ENCODE data around the gene HSD17B2. TPM values are rescaled to one million over a fixed set of nuclear protein-coding genes. Genes with fewer than 3 reads are reported as not detected.

Gene HSD17B2
- total RNA-seq, 2 donors from 2014 or later: 44.6 to 69.2 TPM

GRCh38 chr16:82129881-82130280 lies 94.8 kb downstream of the HSD17B2 start:
- H3K27ac ChIP-seq: no peak overlapping the region
- intact Hi-C loops (cut with DNase I): no loop called here
- H3K36me3 ChIP-seq: no peaks in the 10 kb centered on the region
- no peaks in the 10 kb centered on the region for H3K27me3 ChIP-seq
- no peak overlapping the region for H3K4me3 ChIP-seq
- DNase-seq: no peak
- no peaks in the 10 kb centered on the region for H3K9me3 ChIP-seq
- H3K4me1 ChIP-seq: no peaks in the 10 kb centered on the region
- TF ChIP-seq CTCF (IDR thresholded peaks at IDR 0.05): no peak
- H3K9ac ChIP-seq (ENCODE audit: low read depth in 2 of 2, low read length in 2 of 2): no peak overlapping the region

DNA sequence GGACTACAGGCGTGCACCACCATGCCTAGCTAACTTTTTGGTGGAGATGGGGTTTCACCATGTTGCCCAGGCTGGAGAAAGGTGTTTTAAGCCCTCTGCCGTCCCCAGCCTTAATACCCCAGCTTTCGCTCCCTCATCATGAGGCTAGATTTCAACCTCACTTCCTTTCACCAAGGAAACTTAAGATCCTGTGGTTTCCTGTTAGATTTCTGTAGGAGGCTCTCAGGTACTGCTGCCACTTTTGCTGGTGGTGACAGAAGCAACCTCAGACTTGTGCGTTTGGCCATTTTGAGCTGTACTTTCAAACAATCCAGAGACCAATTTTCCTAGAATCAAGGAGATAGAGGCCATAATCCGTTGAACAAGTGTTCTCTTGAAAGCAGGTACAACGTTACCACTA lies 98.7 kb downstream of the HSD17B2 start:
- no peaks in the 10 kb centered on the region for H3K4me1 ChIP-seq
- H3K9ac ChIP-seq (ENCODE audit: low read depth in 2 of 2, low read length in 2 of 2): no peak overlapping the region
- DNase-seq: no peak
- intact Hi-C loops (cut with DNase I): no loop called here
- no peak overlapping the region for H3K4me3 ChIP-seq
- no peaks in the 10 kb centered on the region for H3K36me3 ChIP-seq
- H3K27ac ChIP-seq: no peak overlapping the region
- no peaks in the 10 kb centered on the region for H3K9me3 ChIP-seq
- no peaks in the 10 kb centered on the region for H3K27me3 ChIP-seq
- TF ChIP-seq CTCF (IDR thresholded peaks at IDR 0.05): no peak

DNA sequence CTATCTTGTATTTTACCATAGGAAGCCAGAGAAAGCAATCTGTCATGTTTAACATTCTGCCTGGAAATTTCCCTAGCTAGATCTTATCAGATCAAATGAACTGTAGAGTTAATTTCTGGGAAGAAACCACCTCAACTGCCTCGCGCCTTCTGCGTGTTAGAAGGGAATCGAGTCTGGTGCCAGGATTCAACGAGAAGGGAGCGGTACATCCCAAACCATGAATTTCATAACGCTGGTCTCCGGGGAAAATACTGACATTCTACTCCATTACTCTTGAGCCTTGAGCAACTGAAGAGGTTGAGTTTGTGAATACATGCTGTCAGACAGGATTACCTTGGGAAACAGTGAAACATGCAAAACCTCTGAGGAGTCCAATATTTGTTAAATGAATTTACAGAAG lies 99.8 kb downstream of the HSD17B2 start:
- Histone ChIP-seq H3K27ac (no peak overlapping the region), H3K27me3 (no peaks in the 10 kb centered on the region), H3K4me1 (no peaks in the 10 kb centered on the region), H3K9me3 (no peaks in the 10 kb centered on the region), H3K36me3 (no peaks in the 10 kb centered on the region), H3K4me3 (no peak overlapping the region), H3K9ac (ENCODE audit: low read depth in 2 of 2, low read length in 2 of 2) (no peak overlapping the region)
- no peak for DNase-seq
- intact Hi-C loops (cut with DNase I): no loop called here
- no peak for TF ChIP-seq CTCF (IDR thresholded peaks at IDR 0.05)

- H3K27me3 ChIP-seq: no peaks in the 10 kb centered on the region
- no peaks in the 10 kb centered on the region for H3K9me3 ChIP-seq
- no peak overlapping the region for H3K27ac ChIP-seq
- no peak for DNase-seq
- no peaks in the 10 kb centered on the region for H3K36me3 ChIP-seq
- no peak overlapping the region for H3K4me3 ChIP-seq
- H3K9ac ChIP-seq (ENCODE audit: low read depth in 2 of 2, low read length in 2 of 2): no peak overlapping the region
- intact Hi-C loops (cut with DNase I): no loop called here
- no peaks in the 10 kb centered on the region for H3K4me1 ChIP-seq
- no peak for TF ChIP-seq CTCF (IDR thresholded peaks at IDR 0.05)
These were observed 100.8 kb downstream of the HSD17B2 start for GRCh38 chr16:82135844-82136243.

- Histone ChIP-seq H3K4me3 (no peak overlapping the region), H3K27me3 (no peaks in the 10 kb centered on the region), H3K9ac (ENCODE audit: low read depth in 2 of 2, low read length in 2 of 2) (no peak overlapping the region), H3K4me1 (no peaks in the 10 kb centered on the region), H3K9me3 (no peaks in the 10 kb centered on the region), H3K36me3 (no peaks in the 10 kb centered on the region), H3K27ac (no peak overlapping the region)
- intact Hi-C loops (cut with DNase I): no loop called here
- TF ChIP-seq CTCF (IDR thresholded peaks at IDR 0.05): no peak
- DNase-seq: no peak
These were observed 102.1 kb downstream of the HSD17B2 start for GRCh38 chr16:82136956-82137821.
